Measurements from ENCODE around the gene SYT8.

Gene SYT8

DNA sequence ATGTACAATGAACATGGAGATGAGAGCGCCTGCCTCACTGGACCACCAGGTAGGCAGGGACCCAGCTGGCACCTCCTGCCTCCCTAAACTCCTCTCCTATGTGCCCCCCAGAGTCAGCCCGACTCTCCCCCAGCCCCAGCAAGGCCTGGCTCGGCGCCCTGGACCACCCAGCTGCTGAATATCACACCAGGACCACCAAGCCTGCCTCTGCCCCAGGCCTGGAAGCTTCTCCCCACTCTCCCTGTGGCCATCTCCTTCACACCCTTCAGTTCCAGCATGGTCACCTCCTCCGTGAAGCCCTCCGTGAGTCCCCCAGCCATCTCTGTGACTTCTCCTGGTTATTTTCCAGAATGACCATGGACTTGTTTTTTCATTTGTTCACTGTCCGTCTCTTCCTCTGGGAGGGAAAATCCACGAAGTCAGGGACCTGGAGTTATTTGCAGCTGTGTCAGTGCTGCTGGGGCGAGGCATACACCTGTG, 11.7 kb downstream of the SYT8 start:
- no peak for DNase-seq

DNA sequence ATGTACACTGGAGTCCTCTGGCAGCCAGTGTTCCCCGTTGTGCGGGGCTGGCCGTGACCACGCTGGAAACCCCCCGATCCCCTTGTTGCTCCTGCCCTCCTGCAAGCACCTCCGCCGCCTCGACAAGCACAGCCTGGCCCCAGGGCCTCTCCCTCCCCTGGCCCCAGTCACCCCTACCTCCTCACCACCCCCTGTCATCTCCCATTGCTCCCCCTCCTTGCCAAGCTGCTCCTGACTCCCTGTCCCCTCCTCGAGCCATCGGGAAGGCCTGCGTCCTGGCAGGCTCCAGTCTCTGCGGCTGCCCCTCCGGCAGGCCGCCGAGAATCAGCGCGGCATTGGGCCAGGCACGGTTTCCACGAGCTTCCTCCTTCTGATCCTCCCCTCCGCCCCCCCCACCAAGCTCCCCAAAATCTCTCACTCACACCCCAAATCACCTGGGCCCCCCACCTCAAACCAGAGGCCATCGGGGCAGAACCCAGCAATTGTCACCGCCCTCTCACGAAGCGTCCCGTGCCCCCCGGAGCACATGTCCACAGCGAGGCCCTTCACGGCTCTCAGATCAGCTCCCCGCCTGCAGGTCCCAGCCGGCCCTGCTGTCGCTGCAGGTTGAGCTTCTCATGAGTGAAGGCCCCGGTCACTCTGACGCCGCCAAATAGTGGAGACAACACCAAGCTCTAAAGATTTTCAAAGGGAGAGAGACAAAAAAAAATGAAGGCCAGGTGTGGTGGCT, 12.4 kb downstream of the SYT8 start:
- DNase-seq, result no peak

DNA sequence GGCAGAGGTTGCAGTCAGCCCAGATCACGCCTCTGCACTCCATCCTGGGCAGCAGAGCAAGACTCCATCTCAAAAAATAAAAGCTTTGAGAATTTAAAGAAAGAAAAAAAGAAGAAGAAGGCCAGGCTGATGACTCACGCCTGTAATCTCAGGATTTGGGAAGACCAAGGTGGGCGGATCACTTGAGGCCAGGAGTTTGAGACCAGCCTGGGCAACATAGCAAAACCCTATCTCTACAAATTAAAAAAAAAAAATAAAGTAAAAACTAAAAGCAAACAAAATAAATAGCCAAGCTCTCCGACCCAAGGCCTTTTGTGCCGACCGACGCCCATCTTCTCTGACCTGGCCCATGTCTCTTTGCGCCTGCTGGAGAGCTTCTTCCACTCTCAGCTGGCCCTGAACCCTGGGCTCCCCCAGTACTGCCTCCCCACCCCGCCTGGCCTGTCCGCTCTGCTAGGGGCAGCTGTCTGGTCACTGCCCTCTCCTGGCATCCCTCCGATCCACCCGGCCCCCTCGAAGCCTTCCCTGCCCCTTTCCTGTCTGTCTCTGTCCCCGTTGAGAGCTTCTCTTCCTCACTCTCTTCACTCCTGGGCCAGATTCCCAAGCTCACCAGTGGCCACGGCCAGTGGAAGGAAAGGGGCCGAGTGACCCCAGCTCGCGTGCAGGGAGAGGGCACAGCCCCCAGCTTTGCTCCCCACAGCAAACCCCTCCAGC, 13.3 kb downstream of the SYT8 start:
- DNase-seq, result no peak

DNA sequence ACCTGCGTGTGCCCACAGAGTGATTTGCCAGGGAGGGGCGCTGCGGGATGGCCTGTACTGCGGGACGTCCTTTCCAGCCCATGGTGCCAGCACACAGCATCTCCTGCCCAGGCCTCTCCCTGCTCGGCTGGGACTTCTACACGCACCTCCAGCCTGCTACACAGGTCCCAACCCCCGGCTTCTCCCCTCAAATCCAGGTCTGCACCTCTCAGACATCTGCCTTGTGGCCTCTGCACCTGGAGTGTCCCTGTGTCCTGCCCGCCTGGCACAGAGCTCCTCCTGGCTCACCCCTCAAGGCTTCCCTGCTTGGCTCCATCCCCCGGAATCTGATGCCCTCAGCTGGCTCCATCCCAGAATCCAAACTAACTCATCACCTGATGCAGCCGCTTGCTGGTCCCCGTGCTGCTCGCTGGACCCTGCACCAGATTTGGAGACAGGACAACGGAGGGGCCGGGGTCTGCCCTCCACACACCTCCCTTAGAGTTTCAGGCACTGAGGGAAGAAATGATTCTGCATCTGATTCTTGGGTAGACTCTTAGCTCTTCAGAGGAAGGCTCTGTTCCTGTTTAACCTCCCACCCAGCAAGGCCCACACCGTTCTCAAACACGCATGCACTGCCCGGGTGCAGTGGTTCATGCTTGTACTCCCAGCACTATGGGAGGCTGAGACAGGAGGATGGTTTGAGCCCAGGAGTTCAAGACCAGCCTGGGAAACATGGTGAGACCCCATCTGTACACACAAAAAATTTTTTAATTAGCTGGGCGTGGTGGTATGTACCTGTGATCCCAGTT, 14.0 kb downstream of the SYT8 start:
- no peak for DNase-seq

DNA sequence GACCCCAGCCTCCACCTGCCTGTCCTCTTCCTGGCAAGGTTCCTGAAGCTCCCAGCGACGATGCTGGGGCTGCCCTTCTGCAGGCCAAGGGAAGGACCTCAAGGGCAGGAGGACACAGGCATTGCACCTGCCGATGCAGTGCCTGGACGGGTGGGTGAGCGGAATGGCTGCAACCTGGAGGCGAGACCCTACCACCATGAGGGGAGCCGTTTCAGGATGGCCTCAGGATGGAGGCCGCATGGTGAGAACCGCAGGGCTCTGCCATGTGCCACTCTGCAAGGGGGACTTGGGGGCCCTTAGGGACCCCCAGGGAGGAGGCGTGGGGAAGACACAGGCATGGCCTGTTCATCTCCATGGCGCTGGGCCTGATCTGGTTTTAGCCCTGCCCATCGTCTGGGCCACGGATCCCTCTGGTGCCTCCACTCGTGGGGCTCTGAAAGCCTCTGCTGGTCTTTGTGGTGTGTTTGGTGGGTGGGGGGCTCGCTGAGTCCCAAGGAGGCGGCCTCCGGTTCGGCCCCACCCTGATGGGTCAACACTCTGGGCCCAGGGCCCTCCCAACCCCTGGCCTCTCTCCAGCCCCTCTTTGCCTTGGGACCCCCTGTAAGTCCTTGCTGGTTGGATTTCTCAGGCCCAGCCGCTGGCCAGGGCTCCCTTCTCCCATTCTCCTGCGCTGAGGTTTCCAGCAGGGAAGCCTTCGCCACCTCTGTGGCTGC, 16.8 kb downstream of the SYT8 start:
- DNase-seq, result no peak

DNA sequence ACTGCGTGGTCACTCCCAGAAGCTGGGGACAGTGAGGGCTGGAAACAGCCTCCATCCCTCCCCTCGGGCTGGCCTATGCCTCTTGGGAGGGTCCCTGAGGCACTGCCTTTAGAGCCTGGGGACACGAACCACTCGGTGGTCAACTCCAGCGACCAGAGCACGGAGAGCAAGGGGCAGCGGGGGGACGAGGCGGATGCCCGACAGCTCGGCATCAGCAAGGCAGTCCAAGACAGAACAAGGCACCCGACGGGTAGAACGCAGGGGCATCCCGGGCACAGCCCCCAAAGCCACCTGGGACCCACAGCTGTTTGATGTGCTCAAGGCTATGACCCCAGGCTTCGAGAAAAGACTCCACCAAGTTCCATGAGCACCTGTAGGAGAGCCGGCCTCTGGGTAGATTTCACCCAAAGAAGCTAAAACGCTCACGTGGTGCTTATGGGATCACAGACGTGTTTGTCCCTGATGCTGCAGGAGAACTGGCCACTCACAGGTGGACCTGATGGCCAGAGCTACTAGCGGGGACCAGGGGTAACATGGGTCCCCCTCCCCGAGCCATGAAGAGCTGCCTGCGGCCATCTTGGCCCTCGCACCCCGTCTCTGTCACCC, 17.6 kb downstream of the SYT8 start:
- DNase-seq, result no peak

DNA sequence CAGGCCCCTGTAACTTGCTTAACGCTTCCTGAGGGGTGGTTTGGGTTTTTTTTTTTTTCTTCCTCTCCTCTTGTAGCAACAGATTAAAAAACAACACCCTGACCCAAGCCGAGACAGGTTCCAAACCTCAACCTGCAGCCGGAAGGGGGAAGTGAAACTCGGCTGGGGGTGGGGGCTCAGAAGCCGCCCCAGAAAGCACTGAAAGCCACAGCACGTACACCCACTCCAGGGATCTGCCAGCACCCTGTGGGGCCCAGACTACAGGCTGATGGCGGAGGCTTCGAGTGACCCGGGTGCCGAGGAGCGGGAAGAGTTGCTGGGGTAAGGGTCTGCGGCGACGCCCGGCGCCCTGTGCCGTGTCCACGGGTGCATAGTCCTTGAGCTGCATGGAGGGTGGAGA, 18.1 kb downstream of the SYT8 start, which contains the start of gene LSP1:
Gene LSP1, plus strand, starts transcription at position 208 of the 400 bp plus-strand sequence. Its CDS starts 61 bp downstream, at position 269.
- DNase-seq, result no peak

DNA sequence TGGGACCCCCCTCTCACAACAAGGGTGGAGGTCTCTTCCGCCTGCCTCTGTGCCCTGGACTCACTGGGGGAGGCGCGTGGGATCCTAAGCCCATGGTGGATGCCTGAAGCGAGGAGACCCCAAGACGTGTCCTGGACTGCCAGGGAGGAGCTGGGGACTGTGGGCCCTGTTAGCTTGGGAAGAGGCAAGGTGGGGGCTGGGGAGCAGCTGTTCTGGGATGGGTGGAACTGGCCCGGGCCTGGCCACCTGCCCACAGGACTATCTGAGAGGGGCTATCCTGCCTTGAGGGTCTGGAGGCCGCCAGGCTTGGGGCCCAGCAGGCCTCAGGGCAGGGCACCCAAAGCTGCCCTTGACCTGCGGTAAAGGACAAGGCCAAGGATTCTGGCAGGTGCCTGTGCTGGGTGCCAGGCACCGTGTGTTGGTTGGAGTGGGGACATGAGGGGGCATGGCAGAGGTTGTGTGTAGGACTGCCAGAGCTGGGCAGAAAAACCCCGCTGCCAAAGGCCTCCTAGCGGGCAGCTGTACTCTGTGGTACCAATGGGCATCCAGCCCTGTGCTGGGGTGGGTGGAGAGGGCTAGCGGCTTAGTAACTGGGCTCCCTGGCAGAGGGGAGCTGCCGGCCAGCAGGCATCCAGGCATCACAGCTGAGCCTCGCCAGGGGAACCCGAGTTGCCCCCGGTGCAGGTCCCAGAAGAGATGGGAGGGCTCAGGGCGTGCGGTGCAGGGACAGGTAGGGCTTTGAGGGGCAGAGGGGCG, 18.8 kb downstream of the SYT8 start:
- DNase-seq, result no peak

DNA sequence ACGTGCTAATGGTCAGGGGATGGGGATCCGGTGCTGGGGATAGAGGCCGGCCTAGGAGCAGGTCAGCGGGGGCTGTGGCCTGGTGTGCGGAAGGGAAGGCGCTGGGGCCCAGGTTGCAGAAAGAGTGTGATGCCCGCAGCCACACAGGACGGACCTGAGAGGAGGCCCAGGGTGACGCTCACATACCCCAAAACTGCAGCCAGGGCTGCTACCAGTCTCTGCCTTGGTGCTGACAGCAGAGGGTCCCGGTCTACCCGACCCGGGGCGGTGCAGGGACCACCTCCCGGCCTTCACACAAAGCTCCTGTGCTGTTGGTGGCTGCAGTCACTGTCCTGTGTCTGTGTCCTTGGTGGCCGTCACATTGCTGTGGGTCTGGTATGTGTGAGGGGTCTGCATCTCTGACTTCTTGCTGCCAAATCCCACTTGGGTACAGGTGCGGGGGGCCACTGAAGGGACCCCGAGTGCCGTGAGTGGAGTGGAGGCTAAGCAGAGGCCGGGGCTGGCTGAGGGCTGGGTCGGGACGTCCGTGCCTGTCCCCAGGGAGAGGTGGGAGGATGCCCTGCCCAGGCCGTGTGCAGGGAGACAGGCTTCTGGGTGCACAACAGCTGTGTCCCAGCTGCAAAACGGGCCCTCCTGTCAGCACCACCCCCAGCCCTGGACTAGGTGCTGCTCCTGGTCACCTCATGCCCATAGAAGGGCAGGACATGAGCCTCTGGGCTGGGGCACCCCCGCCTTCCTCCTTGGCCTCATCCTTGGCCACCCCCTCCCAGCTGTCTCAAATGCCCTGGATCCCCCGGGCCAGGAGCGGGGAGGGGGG, 19.6 kb downstream of the SYT8 start:
- no peak for DNase-seq

DNA sequence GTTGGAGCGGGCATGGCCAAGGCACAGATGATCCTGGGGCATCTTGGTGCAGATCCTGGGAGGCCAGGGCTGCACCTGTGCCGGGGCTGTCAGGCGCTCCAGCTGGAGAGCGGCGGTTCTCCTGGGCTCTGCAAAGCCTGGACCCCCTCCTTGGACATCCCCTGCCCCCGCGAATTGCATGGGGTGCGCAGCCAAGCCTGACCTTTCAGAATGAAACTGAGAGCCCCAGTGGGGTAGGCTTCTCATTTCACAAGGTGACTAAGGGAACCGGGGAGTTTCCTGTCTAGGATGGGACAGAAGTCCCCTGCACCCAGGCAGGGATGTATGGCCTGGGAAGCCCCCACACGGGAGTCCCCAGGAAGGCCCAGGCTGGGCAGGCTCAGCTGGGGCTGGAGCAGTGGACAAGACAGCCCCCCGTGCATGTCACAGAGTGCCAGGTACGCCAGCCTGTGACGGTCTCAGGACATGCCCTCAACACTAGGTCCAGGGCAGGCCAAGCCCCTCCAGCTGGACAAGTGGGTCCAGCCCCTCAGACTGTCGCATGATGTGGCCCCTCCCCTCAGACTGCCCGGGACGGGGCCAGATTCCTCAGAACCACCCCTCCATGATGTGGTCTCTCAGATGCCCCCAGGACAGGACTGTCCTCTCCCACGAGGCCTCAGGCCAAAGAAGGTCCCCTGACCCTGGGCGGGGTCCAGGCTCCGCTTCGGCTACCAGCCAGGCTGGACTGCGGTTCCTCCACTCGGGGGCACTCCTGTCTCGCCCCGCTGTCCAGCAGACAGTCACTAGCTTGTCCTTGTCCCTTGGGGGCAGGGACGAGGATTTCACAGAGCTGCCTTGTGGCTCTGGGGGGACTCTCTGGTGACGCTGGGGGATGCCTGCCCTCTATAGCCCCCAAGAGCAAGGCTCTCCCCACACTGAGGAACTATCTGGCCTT, 20.4 kb downstream of the SYT8 start:
- DNase-seq, result no peak

DNA sequence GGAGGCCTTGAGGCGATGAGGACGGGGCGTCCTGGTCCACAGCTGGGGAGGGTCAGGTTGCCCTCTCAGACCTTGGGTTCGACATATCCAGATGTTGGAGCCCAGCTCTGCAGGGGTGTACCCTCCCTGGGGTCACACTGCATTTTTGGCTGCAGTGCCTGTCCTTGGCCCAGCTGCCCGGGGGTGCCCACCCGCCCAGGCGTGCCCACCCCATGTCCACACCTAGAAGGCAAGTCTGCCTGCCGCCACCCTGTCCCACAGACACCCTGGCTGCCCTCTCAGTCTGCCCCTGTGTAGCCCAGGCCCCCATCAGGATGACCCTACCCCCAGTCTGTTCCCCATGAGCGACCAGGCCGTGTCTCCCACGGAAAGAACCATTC, 21.1 kb downstream of the SYT8 start:
- DNase-seq, result no peak

DNA sequence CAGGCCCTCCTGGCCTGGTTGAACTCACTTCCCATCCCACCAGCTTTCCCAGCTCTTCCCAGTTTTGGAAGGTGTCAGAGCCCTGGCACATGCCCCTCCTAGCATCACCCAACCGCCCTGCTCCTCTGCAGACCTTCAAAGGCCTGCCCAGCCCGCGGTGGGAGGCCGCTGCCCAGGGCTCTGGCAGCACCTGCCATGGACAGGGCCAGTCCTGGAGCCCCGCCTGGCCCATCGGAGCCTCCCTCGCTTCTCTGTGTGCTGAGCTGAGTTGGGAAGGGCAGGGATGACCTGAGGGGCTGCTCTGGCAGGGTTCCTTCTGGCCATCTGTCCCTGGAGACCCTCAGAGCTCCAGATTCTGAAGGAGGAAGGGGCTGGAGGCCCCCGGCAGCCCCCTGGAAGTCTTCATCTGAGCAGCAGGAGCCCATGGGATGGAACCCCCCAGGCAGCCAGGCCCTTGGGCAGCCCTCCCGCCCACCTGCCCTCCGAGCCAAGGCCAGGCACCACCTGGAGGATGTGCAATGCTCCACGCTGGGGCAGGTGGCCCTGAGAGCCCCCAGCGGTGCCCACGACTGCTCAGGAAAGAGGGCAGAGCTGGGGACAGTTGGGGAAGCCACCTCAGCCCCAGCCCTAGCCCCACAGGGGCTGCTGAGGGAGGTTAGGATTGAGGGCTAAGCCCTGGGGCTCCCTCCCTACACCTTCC, 21.7 kb downstream of the SYT8 start:
- no peak for DNase-seq

DNA sequence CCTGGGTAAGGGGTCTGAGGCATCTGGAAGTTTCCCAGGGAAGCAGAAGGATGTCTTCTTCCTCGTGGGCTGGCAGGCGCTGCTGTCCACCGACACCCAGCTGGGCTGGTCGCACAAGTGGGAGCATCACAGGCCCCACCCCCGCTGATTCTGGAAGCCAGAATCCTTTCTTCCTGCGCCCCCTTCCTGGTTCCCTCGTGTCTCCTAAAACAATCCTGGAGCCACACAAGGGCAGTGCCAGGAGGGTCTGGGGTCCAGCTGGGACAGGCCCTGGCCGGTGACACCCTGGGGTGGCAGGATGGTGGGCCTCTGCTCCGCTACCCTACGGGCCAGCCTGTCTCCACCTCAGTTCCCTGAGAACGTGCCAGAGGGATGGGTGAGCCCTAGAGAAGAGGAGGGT, 22.3 kb downstream of the SYT8 start:
- DNase-seq, result no peak

DNA sequence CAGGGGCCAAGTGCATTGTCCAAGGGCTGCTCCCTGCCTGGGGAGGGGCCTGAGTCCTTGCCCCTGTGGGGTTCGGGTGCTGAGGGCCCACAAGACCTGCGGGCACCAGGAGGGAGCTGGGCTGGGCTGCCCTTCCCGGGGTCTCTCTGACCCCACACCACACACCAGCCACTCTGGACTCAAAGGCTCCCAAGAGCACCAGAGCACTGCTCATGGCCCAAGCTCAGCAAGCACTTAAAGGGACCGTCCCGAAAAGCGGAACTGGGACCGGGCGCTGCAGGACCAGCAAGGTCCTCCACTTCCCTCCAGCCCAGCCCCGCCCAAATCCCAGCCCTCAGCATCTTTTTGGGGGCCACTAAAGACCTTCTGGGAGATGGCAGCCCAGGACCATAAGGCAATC, 23.4 kb downstream of the SYT8 start:
- no peak for DNase-seq

DNA sequence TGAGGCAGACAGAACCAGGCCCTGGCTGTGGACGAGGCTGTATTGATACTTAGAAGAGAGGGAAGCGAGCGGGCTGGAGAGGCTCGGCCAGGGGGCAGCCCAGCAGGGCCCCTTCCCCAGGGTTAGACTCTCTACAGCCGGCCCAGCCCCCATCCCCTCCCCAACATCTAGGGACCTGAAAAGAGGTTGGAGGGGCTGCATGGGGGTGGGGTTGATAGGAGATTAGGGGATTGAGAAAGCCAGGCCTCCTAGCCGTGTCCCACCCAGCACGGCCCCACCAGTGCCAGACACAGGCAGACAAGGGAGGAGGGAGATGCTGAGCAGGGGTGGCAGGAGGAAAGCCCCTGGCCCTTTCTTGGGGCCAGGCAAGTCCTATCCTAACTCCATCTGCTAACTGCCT, 23.8 kb downstream of the SYT8 start:
- no peak for DNase-seq

DNA sequence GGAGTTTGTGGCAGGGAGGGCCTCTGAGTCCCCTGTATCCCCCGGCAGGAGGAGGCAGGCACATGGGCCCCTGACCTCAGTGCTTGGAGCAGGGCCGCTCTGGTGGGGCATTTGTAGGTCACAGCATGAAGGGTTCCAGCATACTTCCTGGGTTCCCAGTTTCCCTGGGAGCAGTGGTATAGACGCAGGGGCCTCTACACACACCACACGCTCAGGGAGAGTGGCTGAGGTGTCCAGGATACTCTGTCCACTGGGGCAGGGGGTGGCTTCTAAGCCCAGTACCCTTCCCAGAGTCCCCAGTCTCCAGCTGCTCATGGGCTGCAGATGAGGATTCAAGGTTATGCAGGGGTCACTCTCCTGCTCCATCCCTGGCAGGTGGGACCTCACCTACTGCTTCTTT, 24.2 kb downstream of the SYT8 start:
- DNase-seq, result no peak

DNA sequence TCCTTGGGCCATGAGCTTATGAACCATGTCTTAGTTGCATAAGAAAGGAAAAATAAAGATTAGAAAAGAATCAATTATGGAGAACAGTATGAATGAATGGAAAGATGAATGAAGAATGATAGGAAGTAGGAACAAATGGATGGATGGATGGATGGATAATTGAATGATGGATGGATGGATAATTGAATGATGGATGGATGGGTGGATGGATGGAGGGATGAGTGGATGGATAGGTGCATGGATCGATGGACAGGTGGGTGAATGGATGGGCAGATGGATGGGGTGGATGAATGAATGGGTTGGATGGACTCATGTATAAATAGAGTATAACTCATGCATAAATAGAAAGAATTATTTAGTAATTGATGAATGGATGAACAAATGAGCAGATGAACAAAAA, 25.3 kb downstream of the SYT8 start:
- no peak for DNase-seq

DNA sequence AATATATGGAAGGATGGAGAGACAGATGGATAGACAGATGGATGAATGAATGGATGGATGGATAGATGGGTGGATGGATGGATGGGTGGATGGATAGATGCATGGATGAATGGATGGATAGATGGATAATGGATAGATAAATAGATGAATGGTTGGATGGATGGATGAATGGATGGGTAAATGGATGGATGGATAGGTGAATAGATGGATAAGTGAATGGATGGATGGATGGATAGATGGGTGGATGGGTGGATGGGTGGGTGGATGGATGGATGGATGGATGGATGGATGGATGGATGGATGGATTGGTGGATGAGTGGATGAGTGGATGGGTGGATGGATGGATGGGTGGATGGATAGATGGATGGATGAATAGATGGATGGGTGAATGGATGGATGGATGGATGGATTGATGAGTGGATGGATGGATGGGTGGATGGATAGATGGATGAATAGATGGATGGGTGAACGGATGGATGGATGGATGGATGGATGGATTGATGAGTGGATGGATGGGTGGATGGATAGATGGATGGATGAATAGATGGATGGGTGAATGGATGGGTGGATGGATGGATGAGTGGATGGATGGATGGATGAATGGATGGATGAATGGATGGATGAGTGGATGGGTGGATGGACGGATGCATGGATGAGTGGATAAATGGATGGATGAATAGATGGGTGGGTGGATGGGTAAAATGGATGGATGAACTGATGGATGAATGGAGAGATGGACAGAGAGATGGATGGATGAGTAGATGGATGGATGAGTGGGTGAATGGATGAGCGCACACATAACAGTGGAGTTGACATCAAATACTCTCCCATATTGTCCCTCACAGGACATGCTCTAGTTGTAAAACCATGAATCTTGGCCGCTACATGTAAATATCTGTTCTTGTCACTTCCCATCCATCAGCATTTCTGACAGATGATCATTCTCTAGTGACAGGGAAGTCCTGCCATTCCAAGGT, 26.9 kb downstream of the SYT8 start:
- DNase-seq, result no peak

All from NCI-H1694 treated with DMSO at 0.1 percent for 48 hours (cell line).